Measurements from ENCODE around the gene CYP2B6. TPM values are rescaled to one million over a fixed set of nuclear protein-coding genes. Genes with fewer than 3 reads are reported as not detected.
"Not testable (repeated sequence)": the region's sequence is repeated elsewhere in the genome, so short reads cannot be mapped to it uniquely, and the experiment has no call there.

The CYP2B6 gene
- total RNA-seq, 3 donors from 2014 or later (not counting 1 experiment from before 2014, with no cell fraction given) = not detected

DNA sequence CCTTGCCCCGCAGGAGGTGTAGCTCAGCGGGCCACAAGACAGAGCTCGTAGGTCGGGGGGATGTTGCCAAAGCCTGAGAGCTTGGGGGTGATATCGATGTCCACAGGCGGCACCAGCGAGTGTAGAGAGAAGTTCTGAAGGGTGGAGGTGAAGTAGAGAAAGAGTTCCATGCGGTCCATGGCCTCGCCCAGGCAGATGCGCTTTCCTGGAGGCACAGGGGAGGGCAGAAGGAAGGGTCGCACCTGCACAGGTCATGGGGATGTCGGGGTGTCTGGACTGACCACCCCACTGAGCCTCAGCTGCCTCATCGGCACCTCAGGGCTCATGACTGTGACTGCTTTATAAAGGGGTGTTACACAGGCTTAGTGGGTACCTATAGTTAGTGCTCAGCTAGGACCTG lies 59.3 kb downstream of the CYP2B6 start:
- no peaks in the 10 kb centered on the region for H3K9me3 ChIP-seq (ENCODE audit: control insufficient read depth, insufficient read depth, low read length)
- H3K4me1 ChIP-seq (ENCODE audit: control insufficient read depth, insufficient read depth, low read length) = no peaks in the 10 kb centered on the region
- no peaks in the 10 kb centered on the region for H3K36me3 Mint-ChIP-seq
- DNase-seq = no peak
- H3K36me3 ChIP-seq (ENCODE audit: control insufficient read depth, insufficient read depth, low read length) = no peaks in the 10 kb centered on the region
- no peaks in the 10 kb centered on the region for H3K4me1 Mint-ChIP-seq
- intact Hi-C loops (cut with micrococcal nuclease) = no loop called here
- H3K27ac ChIP-seq (ENCODE audit: low read length) = no peak overlapping the region
- no peaks in the 10 kb centered on the region for H3K27me3 ChIP-seq (ENCODE audit: control insufficient read depth, insufficient read depth, low read length)
- TF ChIP-seq, protein P1, sequence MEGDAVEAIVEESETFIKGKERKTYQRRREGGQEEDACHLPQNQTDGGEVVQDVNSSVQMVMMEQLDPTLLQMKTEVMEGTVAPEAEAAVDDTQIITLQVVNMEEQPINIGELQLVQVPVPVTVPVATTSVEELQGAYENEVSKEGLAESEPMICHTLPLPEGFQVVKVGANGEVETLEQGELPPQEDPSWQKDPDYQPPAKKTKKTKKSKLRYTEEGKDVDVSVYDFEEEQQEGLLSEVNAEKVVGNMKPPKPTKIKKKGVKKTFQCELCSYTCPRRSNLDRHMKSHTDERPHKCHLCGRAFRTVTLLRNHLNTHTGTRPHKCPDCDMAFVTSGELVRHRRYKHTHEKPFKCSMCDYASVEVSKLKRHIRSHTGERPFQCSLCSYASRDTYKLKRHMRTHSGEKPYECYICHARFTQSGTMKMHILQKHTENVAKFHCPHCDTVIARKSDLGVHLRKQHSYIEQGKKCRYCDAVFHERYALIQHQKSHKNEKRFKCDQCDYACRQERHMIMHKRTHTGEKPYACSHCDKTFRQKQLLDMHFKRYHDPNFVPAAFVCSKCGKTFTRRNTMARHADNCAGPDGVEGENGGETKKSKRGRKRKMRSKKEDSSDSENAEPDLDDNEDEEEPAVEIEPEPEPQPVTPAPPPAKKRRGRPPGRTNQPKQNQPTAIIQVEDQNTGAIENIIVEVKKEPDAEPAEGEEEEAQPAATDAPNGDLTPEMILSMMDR (IDR thresholded peaks at IDR 0.05) = no peak
- no peak overlapping the region for H3K4me3 ChIP-seq (ENCODE audit: low read length)
- H3K4me3 Mint-ChIP-seq = no peak overlapping the region
- H3K27ac Mint-ChIP-seq = no peak overlapping the region
- no peaks in the 10 kb centered on the region for H3K9me3 Mint-ChIP-seq
- WGBS (ENCODE audit: insufficient coverage) = 80% methylated on average over 13 of the region's 13 CpGs
- ATAC-seq = no peak
- H3K27me3 Mint-ChIP-seq (ENCODE audit: low read depth in 2 of 2) = peaks cover 36 to 43% of the 10 kb centered on the region in 2 donors

DNA sequence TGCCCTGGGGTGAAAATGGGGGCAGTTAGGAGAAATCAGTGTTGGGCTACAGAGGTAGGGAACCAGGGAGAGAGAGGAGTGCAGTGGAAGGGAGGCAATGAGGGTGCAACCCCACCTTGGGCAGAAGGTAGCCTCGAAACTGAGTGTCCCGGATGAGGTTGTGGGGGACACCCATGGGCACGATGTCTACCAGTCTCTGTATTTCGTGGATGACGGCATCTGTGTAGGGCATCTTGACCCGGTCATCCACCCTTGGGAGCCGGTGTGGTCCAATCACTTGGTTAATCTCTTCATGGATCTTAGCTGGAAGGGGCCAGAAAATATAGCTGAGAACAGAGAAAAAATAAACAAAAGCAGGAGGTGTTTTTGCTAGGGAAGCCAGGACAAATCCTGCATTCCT lies 61.1 kb downstream of the CYP2B6 start:
- H3K4me3 ChIP-seq (ENCODE audit: low read length); H3K4me3 Mint-ChIP-seq; H3K27ac Mint-ChIP-seq; intact Hi-C loops (cut with micrococcal nuclease); DNase-seq; H3K4me1 Mint-ChIP-seq; H3K4me1 ChIP-seq (ENCODE audit: control insufficient read depth, insufficient read depth, low read length); H3K9me3 ChIP-seq (ENCODE audit: control insufficient read depth, insufficient read depth, low read length); H3K27me3 ChIP-seq (ENCODE audit: control insufficient read depth, insufficient read depth, low read length); H3K27ac ChIP-seq (ENCODE audit: low read length); H3K9me3 Mint-ChIP-seq; H3K36me3 Mint-ChIP-seq; H3K36me3 ChIP-seq (ENCODE audit: control insufficient read depth, insufficient read depth, low read length); ATAC-seq: not testable (repeated sequence)
- WGBS (ENCODE audit: insufficient coverage) = 88% methylated on average over 7 of the region's 7 CpGs
- peaks cover 38 to 47% of the 10 kb centered on the region in 2 donors for H3K27me3 Mint-ChIP-seq (ENCODE audit: low read depth in 2 of 2)

DNA sequence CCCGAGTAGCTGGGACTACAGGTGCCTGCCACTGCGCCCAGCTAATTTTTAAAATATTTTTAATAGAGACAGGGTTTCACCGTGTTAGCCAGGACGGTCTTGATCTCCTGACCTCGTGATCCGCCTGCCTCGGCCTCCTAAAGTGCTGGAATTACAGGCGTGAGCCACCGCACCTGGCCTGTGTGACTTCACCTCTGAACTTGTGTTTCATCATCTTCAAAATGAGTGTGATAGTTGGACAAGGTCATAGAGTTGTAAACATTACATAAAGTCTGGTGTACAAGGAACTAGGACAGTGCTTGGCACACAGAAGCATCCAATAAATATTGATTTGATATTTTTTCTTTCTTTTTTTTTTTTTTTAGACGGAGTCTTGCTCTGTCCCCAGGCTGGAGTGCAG lies 62.2 kb downstream of the CYP2B6 start:
- H3K27ac Mint-ChIP-seq = not testable (repeated sequence)

DNA sequence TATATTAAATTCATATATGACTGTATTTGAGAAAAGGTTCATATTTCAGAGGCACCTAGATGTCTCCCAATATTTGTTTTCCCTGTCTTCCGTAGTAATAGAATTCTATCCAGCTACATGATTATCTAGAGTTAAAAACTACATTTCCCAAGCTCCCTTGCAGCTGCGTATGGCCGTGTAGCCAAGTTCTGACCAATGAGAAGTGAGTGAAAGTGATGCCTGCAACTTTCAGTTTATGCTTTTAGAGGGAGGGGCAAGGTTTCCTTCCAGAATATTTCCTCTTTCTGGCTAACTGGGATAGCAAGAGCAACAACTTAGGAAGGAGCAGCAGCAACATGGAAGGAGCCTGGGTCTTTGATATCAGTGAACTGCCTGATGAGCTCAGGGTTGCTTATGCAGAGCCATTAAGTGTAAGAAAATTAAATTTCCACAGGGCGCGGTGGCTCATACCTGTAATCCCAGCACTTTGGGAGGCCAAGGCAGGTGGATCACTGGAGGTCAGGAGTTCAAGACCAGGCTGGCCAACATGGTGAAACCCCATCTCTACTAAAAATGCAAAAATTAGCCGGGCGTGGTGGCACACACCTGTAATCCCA lies 74.0 kb downstream of the CYP2B6 start:
- Histone ChIP-seq H3K27me3 (ENCODE audit: control insufficient read depth, insufficient read depth, low read length) (peaks cover 2% of the 10 kb centered on the region), H3K9me3 (ENCODE audit: control insufficient read depth, insufficient read depth, low read length) (no peaks in the 10 kb centered on the region), H3K4me1 (ENCODE audit: control insufficient read depth, insufficient read depth, low read length) (no peaks in the 10 kb centered on the region), H3K27ac (ENCODE audit: low read length) (no peak overlapping the region), H3K4me3 (ENCODE audit: low read length) (no peak overlapping the region), H3K36me3 (ENCODE audit: control insufficient read depth, insufficient read depth, low read length) (no peaks in the 10 kb centered on the region)
- no peak overlapping the region for H3K4me3 Mint-ChIP-seq
- H3K36me3 Mint-ChIP-seq = no peaks in the 10 kb centered on the region
- TF ChIP-seq, protein P1 (IDR thresholded peaks at IDR 0.05) = no peak
- intact Hi-C loops (cut with micrococcal nuclease) = loop anchor here (5.0 kb wide), 1 partner anchor 173 kb away; no protein-coding TSS in a partner anchor
- H3K9me3 Mint-ChIP-seq = no peaks in the 10 kb centered on the region
- WGBS (ENCODE audit: insufficient coverage) = 67% methylated on average over 7 of the region's 7 CpGs
- DNase-seq = peak in 1 of 2 donors; percentile 10
- no peak for ATAC-seq
- H3K27me3 Mint-ChIP-seq (ENCODE audit: low read depth in 2 of 2) = peaks cover 25 to 36% of the 10 kb centered on the region in 2 donors
- H3K4me1 Mint-ChIP-seq = peaks cover 0 to 4% of the 10 kb centered on the region in 2 donors
- H3K27ac Mint-ChIP-seq = no peak overlapping the region

More for the DNA sequence above, 62.2 kb downstream of the CYP2B6 start:
- H3K27me3 Mint-ChIP-seq (ENCODE audit: low read depth in 2 of 2) = peaks cover 35 to 50% of the 10 kb centered on the region in 2 donors
- H3K36me3 Mint-ChIP-seq; ATAC-seq; H3K4me1 ChIP-seq (ENCODE audit: control insufficient read depth, insufficient read depth, low read length); H3K27ac ChIP-seq (ENCODE audit: low read length); H3K9me3 Mint-ChIP-seq; H3K4me3 Mint-ChIP-seq; intact Hi-C loops (cut with micrococcal nuclease); H3K4me1 Mint-ChIP-seq; H3K9me3 ChIP-seq (ENCODE audit: control insufficient read depth, insufficient read depth, low read length); H3K4me3 ChIP-seq (ENCODE audit: low read length); H3K36me3 ChIP-seq (ENCODE audit: control insufficient read depth, insufficient read depth, low read length); H3K27me3 ChIP-seq (ENCODE audit: control insufficient read depth, insufficient read depth, low read length); DNase-seq: not testable (repeated sequence)
- 90% methylated on average over 10 of the region's 10 CpGs for WGBS (ENCODE audit: insufficient coverage)

Other genes with a start within 250 kb of the CYP2B6 start
- 1 to 10 TPM; 5.9 to 9.6 (median 8.2) TPM for gene ACTMAP, start 240.8 kb upstream of the CYP2B6 start, total RNA-seq
- 10 to 100 TPM; 56.2 to 65.9 (median 60.9) TPM for gene SNRPA, start 240.1 kb upstream of the CYP2B6 start, total RNA-seq
- not detected for gene MIA, start 215.8 kb upstream of the CYP2B6 start, total RNA-seq
- gene RAB4B, start 213.0 kb upstream of the CYP2B6 start, total RNA-seq = 10 to 100 TPM; 97.8 to 99.8 (median 98.6) TPM
- 100 to 1,000 TPM; 104 to 156 (median 151) TPM for gene EGLN2, start 192.1 kb upstream of the CYP2B6 start, total RNA-seq
- gene CYP2A6, start 140.8 kb upstream of the CYP2B6 start, total RNA-seq = not detected
- not detected for gene CYP2A7, start 109.1 kb upstream of the CYP2B6 start, total RNA-seq
- not detected for gene CYP2A13, start 97.2 kb downstream of the CYP2B6 start, total RNA-seq
- 1 to 10 TPM in 2 of 3 donors, under 1 TPM in 1; 0.93 to 4.7 (median 4.5) TPM for gene CYP2F1, start 123.2 kb downstream of the CYP2B6 start, total RNA-seq
- 1 to 10 TPM in 1 of 3 donors, under 1 TPM in 2; 0.78 to 1.6 (median 0.84) TPM for gene CYP2S1, start 201.9 kb downstream of the CYP2B6 start, total RNA-seq
- gene AXL, start 227.9 kb downstream of the CYP2B6 start, total RNA-seq = under 1 TPM in 2 of 3 donors, not detected in 1; 0.16 to 0.70 TPM